Measurements from ENCODE around the gene OPN1MW2.
"Not testable (repeated sequence)": the region's sequence is repeated elsewhere in the genome, so short reads cannot be mapped to it uniquely, and the experiment has no call there.

The OPN1MW2 gene

DNA sequence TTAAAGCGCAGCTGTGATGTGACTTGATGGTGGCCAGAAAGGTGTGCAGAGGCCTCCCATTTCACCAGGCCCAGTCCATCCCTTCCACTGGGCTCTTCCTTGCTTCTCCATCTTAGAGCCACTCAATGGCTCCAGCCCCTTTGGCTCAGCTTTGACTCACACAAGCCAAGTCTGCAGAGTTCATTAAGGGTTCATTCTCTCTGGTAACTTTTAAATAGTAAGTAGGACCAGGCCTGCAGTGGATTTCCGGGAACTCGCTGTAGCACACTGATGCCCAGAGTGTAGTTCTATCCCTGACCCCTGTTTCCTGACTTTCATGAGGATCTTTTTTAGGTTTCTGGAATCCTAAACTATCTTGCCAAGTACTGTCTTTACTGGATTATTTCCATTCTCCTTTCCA lies 49.7 kb downstream of the OPN1MW2 start:
- not testable (repeated sequence) for DNase-seq (ENCODE audit: low read depth in 2 of 2)

All from stimulated activated CD8-positive, alpha-beta memory T cell treated with anti-CD3 and anti-CD28 coated beads, Interleukin-15, amount 100 ng/mL, for 48 hours (primary cell).